Lower leg skin (tissue), 4 donors: Measurements from ENCODE around the gene NAB1. TPM values are rescaled to one million over a fixed set of nuclear protein-coding genes. Genes with fewer than 3 reads are reported as not detected.
"Not testable (repeated sequence)": the region's sequence is repeated elsewhere in the genome, so short reads cannot be mapped to it uniquely, and the experiment has no call there.

Experiments
- DNase-seq, 2 donors: peaks; one replicate each; pipeline ENCODE4 v3.0.0-alpha.2; 2019; ENCODE audit warnings: low spot score in 2 of 2
- H3K4me3 ChIP-seq: fragments of 200-600 bp; sonication (generic); 2 replicates; pipeline ENCODE4 v1.5.1; 2017; ENCODE audit warnings: mild to moderate bottlenecking, low read depth; ENCODE audit not compliant: poor library complexity, severe bottlenecking
- POLR2A ChIP-seq, 2 donors: fragments of 450-650 bp; IDR thresholded peaks; one replicate each; pipeline ENCODE4 v1.6.1; 2016 to 2017; ENCODE audit warnings: antibody characterized with exemption in 2 of 2, mild to moderate bottlenecking in 1 of 2, moderate library complexity in 1 of 2
- WGBS, 2 donors: methylation state at CpG; one replicate each; pipeline ENCODE4 v1.1.5; 2018; 5-methylcytosine and 5-hydroxymethylcytosine counted together
- intact Hi-C: fragments of 100-400 bp; cut with DNase I; formaldehyde crosslinking; loops from one replicate; pipeline ENCODE4 v1.15.0; 2023; ENCODE audit warnings: low total_unique reads
- total RNA-seq, 4 donors: library from RNA; depleted of rRNA; stranded (reverse); fragments of >200 nt; gene quantifications; one replicate each; pipeline ENCODE4 v1.1.0, GENCODE V29; 2016
- TF ChIP-seq, protein P1 (sequence below), 3 donors: fragments of 450-650 bp; IDR thresholded peaks; one replicate each; pipeline ENCODE4 v1.5.1; 2016; ENCODE audit warnings: antibody characterized with exemption in 3 of 3, mild to moderate bottlenecking in 3 of 3, moderate library complexity in 2 of 3

NAB1 gene
- total RNA-seq, 4 donors from 2014 or later: 66.8 to 82.0 (median 75.1) TPM

DNA sequence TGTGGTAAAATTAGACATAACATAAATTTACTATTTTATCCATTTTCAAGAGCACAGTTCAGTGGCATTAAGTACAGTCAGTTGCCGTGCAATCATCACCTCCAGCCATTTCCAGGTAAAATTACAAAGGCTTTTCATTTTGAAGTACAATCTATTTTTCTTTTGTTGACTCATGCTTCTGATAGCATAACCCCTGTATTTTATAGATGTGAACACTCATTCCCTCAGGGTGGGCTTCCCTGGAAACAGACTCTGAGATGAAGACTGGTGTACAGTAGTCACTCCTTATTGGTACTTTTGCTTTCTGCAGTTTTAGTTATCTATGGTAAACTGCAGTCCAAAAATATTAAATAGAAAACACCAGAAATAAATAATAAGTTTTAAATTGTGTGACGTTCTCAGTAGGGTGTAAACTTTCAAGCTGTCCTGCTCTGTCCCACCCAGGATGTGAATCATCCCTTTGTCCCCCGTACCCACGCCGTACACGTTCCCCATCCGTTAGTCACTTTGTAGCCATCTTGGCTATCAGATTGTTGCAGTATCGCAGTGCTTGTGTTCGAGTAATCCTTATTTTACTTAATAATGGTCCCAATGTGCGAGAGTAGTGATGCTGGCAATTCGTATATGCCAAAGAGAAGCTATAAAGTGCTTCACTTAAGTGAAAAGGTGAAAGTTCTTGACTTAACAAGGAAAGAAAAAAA lies 41.1 kb upstream of the NAB1 start:
- TF ChIP-seq POLR2A (IDR thresholded peaks at IDR 0.05): no peak
- TF ChIP-seq, protein P1, sequence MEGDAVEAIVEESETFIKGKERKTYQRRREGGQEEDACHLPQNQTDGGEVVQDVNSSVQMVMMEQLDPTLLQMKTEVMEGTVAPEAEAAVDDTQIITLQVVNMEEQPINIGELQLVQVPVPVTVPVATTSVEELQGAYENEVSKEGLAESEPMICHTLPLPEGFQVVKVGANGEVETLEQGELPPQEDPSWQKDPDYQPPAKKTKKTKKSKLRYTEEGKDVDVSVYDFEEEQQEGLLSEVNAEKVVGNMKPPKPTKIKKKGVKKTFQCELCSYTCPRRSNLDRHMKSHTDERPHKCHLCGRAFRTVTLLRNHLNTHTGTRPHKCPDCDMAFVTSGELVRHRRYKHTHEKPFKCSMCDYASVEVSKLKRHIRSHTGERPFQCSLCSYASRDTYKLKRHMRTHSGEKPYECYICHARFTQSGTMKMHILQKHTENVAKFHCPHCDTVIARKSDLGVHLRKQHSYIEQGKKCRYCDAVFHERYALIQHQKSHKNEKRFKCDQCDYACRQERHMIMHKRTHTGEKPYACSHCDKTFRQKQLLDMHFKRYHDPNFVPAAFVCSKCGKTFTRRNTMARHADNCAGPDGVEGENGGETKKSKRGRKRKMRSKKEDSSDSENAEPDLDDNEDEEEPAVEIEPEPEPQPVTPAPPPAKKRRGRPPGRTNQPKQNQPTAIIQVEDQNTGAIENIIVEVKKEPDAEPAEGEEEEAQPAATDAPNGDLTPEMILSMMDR (IDR thresholded peaks at IDR 0.05): no peak
- H3K4me3 ChIP-seq: no peak overlapping the region
- WGBS, 2 donors: 75 to 80% methylated on average over 11 of the region's 11 CpGs
- DNase-seq: no peak
- intact Hi-C loops: no loop called here

DNA sequence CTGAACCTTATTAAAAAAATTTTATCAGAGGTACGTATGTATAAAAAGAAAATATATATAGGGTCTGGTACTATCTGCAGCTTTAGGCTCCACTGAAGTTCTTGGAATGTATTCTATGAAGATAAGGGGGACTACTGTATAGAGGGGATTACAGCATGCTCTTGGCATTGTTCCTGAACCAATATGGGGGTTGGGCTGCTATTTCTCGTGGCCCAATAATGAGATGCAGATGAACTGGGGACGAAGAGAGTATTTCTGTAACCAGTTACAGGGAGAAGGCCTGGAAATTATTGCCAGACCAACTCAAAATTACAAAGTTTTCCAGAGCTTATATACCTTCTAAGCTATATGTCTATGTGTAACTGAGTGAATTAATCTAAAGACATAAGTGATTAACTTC lies 40.0 kb upstream of the NAB1 start:
- DNase-seq, H3K4me3 ChIP-seq, intact Hi-C loops: not testable (repeated sequence)
- WGBS, 2 donors: 75 to 82% methylated on average over 3 of the region's 3 CpGs

DNA sequence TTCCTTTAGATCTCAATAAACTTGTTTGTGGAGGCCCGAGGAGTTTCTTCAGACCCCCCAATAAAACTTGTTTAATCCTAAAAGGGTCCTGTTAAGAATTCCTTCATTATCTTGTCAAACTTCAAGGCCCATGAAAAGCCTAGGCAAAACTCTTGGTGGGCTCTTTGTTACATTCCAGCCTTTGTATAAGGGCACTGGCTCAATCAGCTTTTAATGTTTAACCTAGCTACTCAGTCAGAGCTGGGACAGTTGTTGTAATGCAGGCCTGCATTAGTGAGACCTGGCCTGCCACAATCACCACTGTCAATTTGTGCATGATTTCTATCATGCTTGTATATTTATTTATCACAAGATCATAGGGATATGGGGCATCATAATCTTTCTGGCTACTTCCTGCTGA lies 39.5 kb upstream of the NAB1 start:
- intact Hi-C loops, H3K4me3 ChIP-seq, DNase-seq: not testable (repeated sequence)
- WGBS, 2 donors: 71 to 90% methylated on average over 1 of the region's 1 CpG

DNA sequence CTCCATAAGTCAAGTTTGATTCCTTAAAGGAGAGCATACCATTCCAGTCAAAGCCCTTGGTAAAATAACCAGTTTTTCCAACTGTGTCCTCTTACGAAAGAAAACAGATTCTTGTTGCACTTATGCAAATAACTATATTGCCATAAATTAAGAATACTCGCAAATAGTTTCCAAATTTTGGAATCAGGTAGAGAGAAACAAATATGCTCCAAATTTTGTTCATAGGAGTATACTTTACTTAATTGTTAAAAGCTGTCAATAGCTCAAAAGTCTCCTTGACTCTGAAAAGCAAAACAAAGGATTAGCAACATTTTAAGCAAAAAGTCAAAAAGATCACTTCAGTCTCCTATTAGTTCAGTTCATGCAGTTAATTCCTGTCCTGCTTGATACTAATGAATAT lies 38.4 kb upstream of the NAB1 start:
- WGBS, 2 donors: 77 to 80% methylated on average over 2 of the region's 2 CpGs
- intact Hi-C loops, DNase-seq, H3K4me3 ChIP-seq: not testable (repeated sequence)

DNA sequence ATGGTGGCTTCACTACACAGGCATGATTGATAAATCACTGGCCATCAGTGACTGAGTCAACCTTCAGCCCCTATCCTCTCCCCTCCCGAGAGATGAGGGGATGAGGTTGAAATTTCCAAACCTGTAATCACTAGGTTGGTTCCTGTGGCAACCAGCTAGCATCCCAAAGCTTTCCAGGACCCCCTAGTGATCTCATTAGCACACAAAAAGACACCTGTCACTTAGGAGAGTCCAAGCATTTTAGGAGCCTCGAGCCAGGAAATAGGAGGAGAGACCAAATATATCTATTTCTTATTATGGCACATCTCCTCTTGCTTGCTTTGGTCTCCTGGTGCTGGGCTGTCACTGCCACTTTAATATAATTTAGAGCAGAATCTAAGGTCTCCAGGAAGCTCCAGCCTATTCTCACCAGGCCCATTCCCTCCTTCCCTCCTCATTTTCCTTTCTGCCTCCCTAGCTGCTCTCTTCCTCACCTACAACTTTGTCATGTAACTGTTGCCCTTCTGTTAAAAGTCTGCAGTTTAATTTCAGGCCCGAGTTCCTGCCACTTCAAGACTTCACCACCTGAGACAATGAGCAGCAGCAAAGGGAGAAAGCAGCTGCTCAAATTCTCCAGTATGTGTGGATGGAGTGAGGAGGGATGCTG lies 33.2 kb upstream of the NAB1 start:
- 75 to 77% methylated on average over 3 of the region's 3 CpGs for WGBS, 2 donors
- H3K4me3 ChIP-seq: no peak overlapping the region
- TF ChIP-seq, protein P1 (IDR thresholded peaks at IDR 0.05): no peak
- TF ChIP-seq POLR2A (IDR thresholded peaks at IDR 0.05): no peak
- intact Hi-C loops: no loop called here
- DNase-seq: no peak

DNA sequence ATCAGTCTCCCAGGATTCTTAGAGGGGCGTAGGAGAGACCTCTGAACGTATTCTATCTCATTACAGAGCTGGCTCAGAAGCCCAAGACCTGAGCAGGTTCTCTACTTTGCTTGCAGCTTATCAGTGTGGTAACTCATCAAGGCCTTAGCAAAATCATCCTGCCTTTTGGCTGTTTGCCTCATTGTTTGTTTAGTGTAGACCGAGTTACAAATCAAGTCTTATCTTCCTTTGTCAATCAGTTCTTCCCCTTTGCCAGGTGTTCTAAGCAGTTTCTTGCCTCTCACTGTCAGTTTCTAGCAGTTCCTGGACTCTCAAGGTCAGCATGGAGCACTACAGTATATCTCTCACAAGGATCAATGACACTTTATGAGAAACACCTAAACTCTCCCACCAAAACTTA lies 30.9 kb upstream of the NAB1 start:
- intact Hi-C loops: no loop called here
- WGBS, 2 donors: 50 to 53% methylated on average over 3 of the region's 3 CpGs
- H3K4me3 ChIP-seq: no peak overlapping the region
- DNase-seq: no peak
- TF ChIP-seq POLR2A (IDR thresholded peaks at IDR 0.05): no peak
- TF ChIP-seq, protein P1 (IDR thresholded peaks at IDR 0.05): no peak

DNA sequence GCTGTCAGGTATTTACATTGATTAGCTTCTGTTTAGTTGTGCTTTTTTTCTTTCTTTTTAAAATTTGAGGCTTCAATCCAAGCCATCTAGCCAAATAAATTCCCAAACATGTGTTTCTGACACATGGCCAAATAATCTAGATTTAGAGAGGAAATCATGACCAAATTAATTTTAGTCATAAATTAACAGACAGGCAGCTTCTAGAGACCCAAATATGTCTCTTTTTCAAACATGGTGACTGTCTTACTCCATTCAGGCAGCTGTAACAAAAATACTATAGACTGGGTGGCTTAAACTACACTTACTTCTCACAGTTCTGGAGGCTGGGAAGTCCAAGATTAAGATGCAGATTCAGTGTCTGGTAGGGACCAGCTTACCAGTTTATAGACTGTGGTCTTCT lies 23.2 kb upstream of the NAB1 start:
- DNase-seq: no peak
- no peak for TF ChIP-seq POLR2A (IDR thresholded peaks at IDR 0.05)
- TF ChIP-seq, protein P1 (IDR thresholded peaks at IDR 0.05): no peak
- H3K4me3 ChIP-seq: no peak overlapping the region
- intact Hi-C loops: no loop called here
